Measurements from ENCODE around the gene RAB3C. TPM values are rescaled to one million over a fixed set of nuclear protein-coding genes. Genes with fewer than 3 reads are reported as not detected.

The RAB3C gene
- total RNA-seq, 1 donor from 2014 or later, result 0.45 TPM

DNA sequence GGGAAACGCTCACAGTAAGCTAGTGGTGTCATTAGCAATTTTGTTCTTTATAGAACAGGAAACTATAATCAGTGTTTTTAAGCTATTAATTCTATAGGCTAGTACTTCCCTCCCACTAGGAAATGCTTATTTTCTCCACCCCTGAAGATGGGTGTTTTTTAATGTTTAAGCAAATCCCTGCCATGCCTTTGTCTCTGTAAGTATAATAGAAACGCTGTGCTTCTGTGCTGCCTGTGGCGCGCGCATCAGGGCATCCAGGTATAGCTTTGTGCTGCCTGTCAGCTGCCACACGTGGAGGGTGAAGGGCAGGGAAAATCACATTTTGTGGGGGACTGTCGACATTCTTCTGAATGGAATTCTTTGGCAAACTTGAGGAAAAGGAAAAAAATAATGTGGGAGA, 217.5 kb downstream of the RAB3C start:
- FAIRE-seq (no peak), DNase-seq (ENCODE audit: low read depth) (no peak)
- H3K79me2 ChIP-seq (ENCODE audit: insufficient read depth, low read length), result no peaks in the 10 kb centered on the region
- no peaks in the 10 kb centered on the region for H3K36me3 Mint-ChIP-seq (ENCODE audit: low read depth, unreplicated experiment)
- no peak overlapping the region for H3K4me2 ChIP-seq (ENCODE audit: low read length)
- peaks cover 2% of the 10 kb centered on the region for H3K4me1 Mint-ChIP-seq (ENCODE audit: low read depth, unreplicated experiment)
- no peak overlapping the region for H2AFZ ChIP-seq (ENCODE audit: low read depth, low read length)
- no peaks in the 10 kb centered on the region for H3K9me3 Mint-ChIP-seq (ENCODE audit: unreplicated experiment)
- H3K4me3 Mint-ChIP-seq (ENCODE audit: unreplicated experiment), result no peak overlapping the region
- no peak for TF ChIP-seq EZH2 (IDR thresholded peaks at IDR 0.05; ENCODE audit: insufficient read depth, low read length)
- TF ChIP-seq, protein P1, sequence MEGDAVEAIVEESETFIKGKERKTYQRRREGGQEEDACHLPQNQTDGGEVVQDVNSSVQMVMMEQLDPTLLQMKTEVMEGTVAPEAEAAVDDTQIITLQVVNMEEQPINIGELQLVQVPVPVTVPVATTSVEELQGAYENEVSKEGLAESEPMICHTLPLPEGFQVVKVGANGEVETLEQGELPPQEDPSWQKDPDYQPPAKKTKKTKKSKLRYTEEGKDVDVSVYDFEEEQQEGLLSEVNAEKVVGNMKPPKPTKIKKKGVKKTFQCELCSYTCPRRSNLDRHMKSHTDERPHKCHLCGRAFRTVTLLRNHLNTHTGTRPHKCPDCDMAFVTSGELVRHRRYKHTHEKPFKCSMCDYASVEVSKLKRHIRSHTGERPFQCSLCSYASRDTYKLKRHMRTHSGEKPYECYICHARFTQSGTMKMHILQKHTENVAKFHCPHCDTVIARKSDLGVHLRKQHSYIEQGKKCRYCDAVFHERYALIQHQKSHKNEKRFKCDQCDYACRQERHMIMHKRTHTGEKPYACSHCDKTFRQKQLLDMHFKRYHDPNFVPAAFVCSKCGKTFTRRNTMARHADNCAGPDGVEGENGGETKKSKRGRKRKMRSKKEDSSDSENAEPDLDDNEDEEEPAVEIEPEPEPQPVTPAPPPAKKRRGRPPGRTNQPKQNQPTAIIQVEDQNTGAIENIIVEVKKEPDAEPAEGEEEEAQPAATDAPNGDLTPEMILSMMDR (IDR thresholded peaks at IDR 0.05; ENCODE audit: insufficient read depth, low read depth, low read length), result no peak
- no peaks in the 10 kb centered on the region for H3K9me3 ChIP-seq (ENCODE audit: insufficient read depth, low read depth, low read length)
- no peaks in the 10 kb centered on the region for H3K36me3 ChIP-seq (ENCODE audit: insufficient read depth, low read length)
- H4K20me1 ChIP-seq (ENCODE audit: insufficient read depth, low read length), result no peaks in the 10 kb centered on the region
- H3K27me3 Mint-ChIP-seq (ENCODE audit: low read depth, unreplicated experiment), result peaks cover 2% of the 10 kb centered on the region
- no peak overlapping the region for H3K27ac Mint-ChIP-seq (ENCODE audit: unreplicated experiment)
- no peak overlapping the region for H3K9ac ChIP-seq (ENCODE audit: low read length)
- no peaks in the 10 kb centered on the region for H3K4me1 ChIP-seq (ENCODE audit: insufficient read depth, low read length)
- no peaks in the 10 kb centered on the region for H3K27me3 ChIP-seq (ENCODE audit: insufficient read depth, low read length)
- H3K27ac ChIP-seq (ENCODE audit: low read depth, low read length), result no peak overlapping the region
- H3K4me3 ChIP-seq (ENCODE audit: insufficient read depth, low read depth, low read length), result no peak overlapping the region

DNA sequence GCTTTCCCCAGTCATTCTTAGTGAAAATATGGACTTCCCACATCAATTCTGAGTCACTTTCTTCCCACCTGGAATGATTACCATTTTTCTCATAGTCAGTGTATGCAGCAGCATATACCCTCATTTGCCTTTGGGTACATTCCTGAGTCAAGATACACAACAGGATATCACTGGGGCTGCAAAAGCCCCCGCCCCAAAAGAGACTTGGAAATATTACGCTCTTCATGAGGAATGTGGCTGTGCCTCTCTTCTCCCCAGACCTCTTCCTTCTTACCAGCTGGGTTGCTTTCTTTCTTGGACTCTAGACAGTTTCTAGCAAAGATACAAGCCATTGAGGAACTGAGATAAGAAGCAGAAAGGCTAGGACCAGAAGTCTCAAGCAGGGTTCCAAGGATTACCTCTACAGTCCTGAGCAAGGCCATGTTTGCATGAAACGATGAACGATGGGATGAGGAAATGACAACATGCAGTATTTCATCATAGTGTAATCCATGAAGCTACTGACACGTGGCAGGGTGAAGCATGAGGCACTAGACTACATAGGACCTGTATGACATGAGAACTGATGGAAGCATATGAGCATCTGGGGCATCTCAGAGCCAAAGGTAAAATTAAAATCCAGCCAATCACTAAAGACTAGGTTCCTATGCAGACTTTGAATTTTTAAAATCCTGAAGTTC, 218.1 kb downstream of the RAB3C start:
- Histone ChIP-seq H3K36me3 (ENCODE audit: insufficient read depth, low read length) (no peaks in the 10 kb centered on the region), H3K4me1 (ENCODE audit: insufficient read depth, low read length) (no peaks in the 10 kb centered on the region), H3K9ac (ENCODE audit: low read length) (no peak overlapping the region), H3K27me3 (ENCODE audit: insufficient read depth, low read length) (no peaks in the 10 kb centered on the region), H4K20me1 (ENCODE audit: insufficient read depth, low read length) (no peaks in the 10 kb centered on the region), H3K4me3 (ENCODE audit: insufficient read depth, low read depth, low read length) (no peak overlapping the region), H3K79me2 (ENCODE audit: insufficient read depth, low read length) (no peaks in the 10 kb centered on the region), H3K27ac (ENCODE audit: low read depth, low read length) (no peak overlapping the region), H3K4me2 (ENCODE audit: low read length) (no peak overlapping the region), H3K9me3 (ENCODE audit: insufficient read depth, low read depth, low read length) (no peaks in the 10 kb centered on the region), H2AFZ (ENCODE audit: low read depth, low read length) (no peak overlapping the region)
- FAIRE-seq, result no peak
- DNase-seq (ENCODE audit: low read depth), result no peak
- Mint-ChIP-seq H3K4me3 (ENCODE audit: unreplicated experiment) (no peak overlapping the region), H3K9me3 (ENCODE audit: unreplicated experiment) (no peaks in the 10 kb centered on the region), H3K36me3 (ENCODE audit: low read depth, unreplicated experiment) (no peaks in the 10 kb centered on the region), H3K27ac (ENCODE audit: unreplicated experiment) (no peak overlapping the region), H3K4me1 (ENCODE audit: low read depth, unreplicated experiment) (peaks cover 2% of the 10 kb centered on the region), H3K27me3 (ENCODE audit: low read depth, unreplicated experiment) (peaks cover 2% of the 10 kb centered on the region)
- TF ChIP-seq, protein P1 (IDR thresholded peaks at IDR 0.05; ENCODE audit: insufficient read depth, low read depth, low read length), result no peak
- no peak for TF ChIP-seq EZH2 (IDR thresholded peaks at IDR 0.05; ENCODE audit: insufficient read depth, low read length)

DNA sequence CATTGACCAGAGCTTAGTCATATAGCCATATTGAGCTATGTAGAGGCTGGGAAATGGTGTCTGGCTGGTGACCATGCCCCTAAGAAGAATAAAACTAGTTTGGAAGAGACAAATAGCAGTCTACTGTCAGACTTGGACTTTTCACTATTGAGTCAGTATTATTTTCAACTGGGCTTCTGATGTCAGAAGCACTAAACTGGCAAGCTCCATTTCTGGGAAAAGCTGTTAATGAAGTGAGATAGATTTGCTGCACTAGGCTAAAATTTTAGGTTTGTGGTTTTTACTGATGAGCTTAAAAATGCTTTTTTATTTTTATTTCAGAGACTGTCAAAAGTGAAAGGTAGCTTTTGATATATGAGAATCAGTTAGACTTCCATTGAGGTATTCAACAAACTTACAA, 220.2 kb downstream of the RAB3C start:
- Histone ChIP-seq H4K20me1 (ENCODE audit: insufficient read depth, low read length) (no peaks in the 10 kb centered on the region), H3K36me3 (ENCODE audit: insufficient read depth, low read length) (no peaks in the 10 kb centered on the region), H3K4me2 (ENCODE audit: low read length) (no peak overlapping the region), H3K27me3 (ENCODE audit: insufficient read depth, low read length) (no peaks in the 10 kb centered on the region), H3K9ac (ENCODE audit: low read length) (no peak overlapping the region), H3K79me2 (ENCODE audit: insufficient read depth, low read length) (no peaks in the 10 kb centered on the region), H3K4me1 (ENCODE audit: insufficient read depth, low read length) (no peaks in the 10 kb centered on the region), H3K9me3 (ENCODE audit: insufficient read depth, low read depth, low read length) (no peaks in the 10 kb centered on the region), H2AFZ (ENCODE audit: low read depth, low read length) (no peak overlapping the region), H3K4me3 (ENCODE audit: insufficient read depth, low read depth, low read length) (no peak overlapping the region), H3K27ac (ENCODE audit: low read depth, low read length) (no peak overlapping the region)
- no peaks in the 10 kb centered on the region for H3K36me3 Mint-ChIP-seq (ENCODE audit: low read depth, unreplicated experiment)
- H3K27me3 Mint-ChIP-seq (ENCODE audit: low read depth, unreplicated experiment), result peaks cover 2% of the 10 kb centered on the region
- no peak overlapping the region for H3K27ac Mint-ChIP-seq (ENCODE audit: unreplicated experiment)
- no peak for TF ChIP-seq EZH2 (IDR thresholded peaks at IDR 0.05; ENCODE audit: insufficient read depth, low read length)
- TF ChIP-seq, protein P1 (IDR thresholded peaks at IDR 0.05; ENCODE audit: insufficient read depth, low read depth, low read length), result no peak
- FAIRE-seq (no peak), DNase-seq (ENCODE audit: low read depth) (no peak)
- peaks cover 2% of the 10 kb centered on the region for H3K4me1 Mint-ChIP-seq (ENCODE audit: low read depth, unreplicated experiment)
- H3K4me3 Mint-ChIP-seq (ENCODE audit: unreplicated experiment), result no peak overlapping the region
- no peaks in the 10 kb centered on the region for H3K9me3 Mint-ChIP-seq (ENCODE audit: unreplicated experiment)
